H9 (cell line): ENCODE results near the gene CNBD2. TPM values are rescaled to one million over a fixed set of nuclear protein-coding genes. Genes with fewer than 3 reads are reported as not detected.

ENCODE experiments used
- DNase-seq: peaks from one replicate; pipeline ENCODE4 v3.0.0-alpha.2; 2017
- H2AFZ ChIP-seq: one replicate; pipeline ENCODE4 v1.6.1; 2013; ENCODE audit warnings: mild to moderate bottlenecking, low read length, control low read depth, moderate library complexity
- H2AK5ac ChIP-seq: 2 replicates; pipeline ENCODE4 v1.6.1; 2013; ENCODE audit warnings: low read length, control low read depth, mixed read lengths; ENCODE audit not compliant: insufficient read length
- H2BK120ac ChIP-seq: one replicate; pipeline ENCODE4 v1.6.1; 2013; ENCODE audit warnings: low read depth, mild to moderate bottlenecking, low read length, control low read depth, inconsistent platforms; ENCODE audit not compliant: poor library complexity, severe bottlenecking
- H2BK12ac ChIP-seq: 2 replicates; pipeline ENCODE4 v1.6.1; 2013; ENCODE audit warnings: low read length, control low read depth, mixed read lengths, low read depth; ENCODE audit not compliant: insufficient read length
- H2BK15ac ChIP-seq: 2 replicates; pipeline ENCODE4 v1.6.1; 2013; ENCODE audit warnings: low read depth, low read length, control low read depth
- H2BK20ac ChIP-seq: one replicate; pipeline ENCODE4 v1.6.1; 2013; ENCODE audit warnings: low read depth, mild to moderate bottlenecking, low read length, control low read depth, inconsistent platforms; ENCODE audit not compliant: poor library complexity, severe bottlenecking
- H2BK5ac ChIP-seq: 2 replicates; pipeline ENCODE4 v1.6.1; 2013; ENCODE audit warnings: low read length, control low read depth, mixed read lengths; ENCODE audit not compliant: insufficient read length
- H3K14ac ChIP-seq: 2 replicates; pipeline ENCODE4 v1.6.1; 2013; ENCODE audit warnings: low read length, control low read depth; ENCODE audit not compliant: insufficient read depth
- H3K18ac ChIP-seq: 2 replicates; pipeline ENCODE4 v1.6.1; 2013; ENCODE audit warnings: low read depth, mild to moderate bottlenecking, mixed read lengths, low read length, control low read depth; ENCODE audit not compliant: insufficient read length
- H3K23ac ChIP-seq: 2 replicates; pipeline ENCODE4 v1.6.1; 2013; ENCODE audit warnings: low read length, control low read depth, mixed read lengths, low read depth; ENCODE audit not compliant: insufficient read length
- H3K23me2 ChIP-seq: 2 replicates; pipeline ENCODE4 v1.6.1; 2013; ENCODE audit warnings: low read depth, mild to moderate bottlenecking, mixed read lengths, low read length, control low read depth; ENCODE audit not compliant: insufficient read length, poor library complexity, severe bottlenecking
- H3K27ac ChIP-seq: 2 replicates; pipeline ENCODE4 v1.5.1; 2013; ENCODE audit warnings: low read length, control low read depth, mixed read lengths, low read depth; ENCODE audit not compliant: insufficient read length
- H3K27me3 ChIP-seq: 2 replicates; pipeline ENCODE4 v1.6.1; 2013; ENCODE audit warnings: low read length, control low read depth, inconsistent platforms; ENCODE audit not compliant: insufficient read depth
- H3K4ac ChIP-seq: 2 replicates; pipeline ENCODE4 v1.6.1; 2013; ENCODE audit warnings: low read depth, mild to moderate bottlenecking, control low read depth, inconsistent platforms, low read length, moderate library complexity
- H3K4me1 ChIP-seq: 2 replicates; pipeline ENCODE4 v1.6.1; 2013; ENCODE audit warnings: low read length, control low read depth, inconsistent platforms; ENCODE audit not compliant: insufficient read depth
- H3K4me2 ChIP-seq: 2 replicates; pipeline ENCODE4 v1.6.1; 2013; ENCODE audit warnings: low read length, control low read depth, mixed read lengths; ENCODE audit not compliant: insufficient read length, insufficient read depth
- H3K56ac ChIP-seq: 2 replicates; pipeline ENCODE4 v1.6.1; 2013; ENCODE audit warnings: low read depth, mild to moderate bottlenecking, mixed read lengths, low read length, control low read depth; ENCODE audit not compliant: insufficient read length
- H3K79me1 ChIP-seq: 2 replicates; pipeline ENCODE4 v1.6.1; 2013; ENCODE audit warnings: low read depth, mild to moderate bottlenecking, moderate library complexity, low read length, control low read depth, inconsistent platforms; ENCODE audit not compliant: insufficient read depth, poor library complexity, severe bottlenecking
- H3K79me2 ChIP-seq: 2 replicates; pipeline ENCODE4 v1.6.1; 2013; ENCODE audit warnings: low read length, control low read depth, inconsistent platforms; ENCODE audit not compliant: insufficient read depth
- H3K9ac ChIP-seq: 2 replicates; pipeline ENCODE4 v1.6.1; 2013; ENCODE audit warnings: low read length, control low read depth, mixed read lengths; ENCODE audit not compliant: insufficient read length; ENCODE audit errors: extremely low read depth
- H3K9me3 ChIP-seq: one replicate; pipeline ENCODE4 v1.6.1; 2013; ENCODE audit warnings: low read depth, low read length, inconsistent platforms; ENCODE audit not compliant: control insufficient read depth
- H3T11ph ChIP-seq: one replicate; pipeline ENCODE4 v1.6.1; 2013; ENCODE audit warnings: mild to moderate bottlenecking, low read length, control low read depth, inconsistent platforms
- H4K20me1 ChIP-seq: one replicate; pipeline ENCODE4 v1.6.1; 2013; ENCODE audit not compliant: control insufficient read depth, insufficient read length, insufficient read depth
- H4K5ac ChIP-seq: 2 replicates; pipeline ENCODE4 v1.6.1; 2013; ENCODE audit warnings: low read depth, mild to moderate bottlenecking, mixed read lengths, low read length, control low read depth; ENCODE audit not compliant: insufficient read length
- H4K8ac ChIP-seq: replicated peaks from 2 replicates; pipeline ENCODE4 v1.6.1; 2013; ENCODE audit warnings: low read length, control low read depth, mixed read lengths, low read depth; ENCODE audit not compliant: insufficient read length
- H4K91ac ChIP-seq: 2 replicates; pipeline ENCODE4 v1.6.1; 2013; ENCODE audit warnings: low read depth, mild to moderate bottlenecking, moderate library complexity, mixed read lengths, low read length, control low read depth; ENCODE audit not compliant: insufficient read length
- H3K27ac Mint-ChIP-seq, 3 experiments: 2 replicates in 2 of 3; 3 replicates in 1 of 3; pipeline ENCODE4 v1.8.0; 2020 to 2021; ENCODE audit warnings: mixed read lengths in 3 of 3, mild to moderate bottlenecking in 1 of 3, moderate library complexity in 1 of 3
- H3K27me3 Mint-ChIP-seq: 2 replicates; pipeline ENCODE4 v1.8.0; 2021; ENCODE audit warnings: low read depth, mild to moderate bottlenecking, moderate library complexity, mixed read lengths
- H3K36me3 Mint-ChIP-seq, 3 experiments: 2 replicates in 2 of 3; 3 replicates in 1 of 3; pipeline ENCODE4 v1.8.0; 2020 to 2021; ENCODE audit warnings: low read depth in 3 of 3, mixed read lengths in 3 of 3; ENCODE audit not compliant: insufficient read depth in 1 of 3
- H3K4me1 Mint-ChIP-seq, 2 experiments: 2 replicates each; pipeline ENCODE4 v1.8.0; 2020; ENCODE audit warnings: mixed read lengths in 2 of 2
- H3K4me3 Mint-ChIP-seq, 2 experiments: 2 replicates in 1 of 2; 3 replicates in 1 of 2; pipeline ENCODE4 v1.8.0; 2020 to 2021; ENCODE audit warnings: mild to moderate bottlenecking in 2 of 2, mixed read lengths in 2 of 2, moderate library complexity in 1 of 2
- H3K9me3 Mint-ChIP-seq, 2 experiments: 2 replicates in 1 of 2; 3 replicates in 1 of 2; pipeline ENCODE4 v1.8.0; 2020; ENCODE audit warnings: mild to moderate bottlenecking in 2 of 2, mixed read lengths in 2 of 2, moderate library complexity in 1 of 2
- CTCF ChIP-seq: fragments of 200-600 bp; sonication (generic); conservative IDR thresholded peaks from 3 replicates; pipeline ENCODE4 v1.8.0; 2021; ENCODE audit warnings: antibody characterized with exemption, mild to moderate bottlenecking
- WGBS: extraction: QIAGEN DNeasy Blood & Tissue Kit; methylation state at CpG from one replicate; pipeline ENCODE4 v1.1.7; 2013; ENCODE audit warnings: missing lambda C conversion rate, low lambda C conversion rate, mixed read lengths; ENCODE audit not compliant: insufficient read length; ENCODE audit errors: extremely low coverage; 5-methylcytosine and 5-hydroxymethylcytosine counted together
- total RNA-seq: library from RNA; stranded (reverse); gene quantifications from 2 replicates; pipeline ENCODE4 v1.2.1, GENCODE V29; 2021

CNBD2 gene
- total RNA-seq, 1 experiment from 2014 or later = 3.1 TPM

- H3K4me3 Mint-ChIP-seq = no peak overlapping the region
- H3K27me3 Mint-ChIP-seq = peaks cover 39% of the 10 kb centered on the region
- no peak overlapping the region for H4K91ac ChIP-seq
- no peak overlapping the region for H3K27ac Mint-ChIP-seq
- peaks cover 14% of the 10 kb centered on the region for H3K23me2 ChIP-seq
- no peaks in the 10 kb centered on the region for H3K4me1 ChIP-seq
- H4K20me1 ChIP-seq = no peaks in the 10 kb centered on the region
- H3K79me2 ChIP-seq = no peaks in the 10 kb centered on the region
- H3K4me1 Mint-ChIP-seq = peaks cover 5 to 9% of the 10 kb centered on the region in 2 experiments; a peak in 3 of 4 replicates
- H3K36me3 Mint-ChIP-seq = no peaks in the 10 kb centered on the region
- no peak overlapping the region for H2BK15ac ChIP-seq
- no peak overlapping the region for H2BK12ac ChIP-seq
- no peaks in the 10 kb centered on the region for H3K79me1 ChIP-seq
- no peaks in the 10 kb centered on the region for H3K9me3 ChIP-seq
- no peak overlapping the region for H4K8ac ChIP-seq
- H3K27me3 ChIP-seq = peaks cover 3% of the 10 kb centered on the region; the same call in 1 of the 2 replicates
- WGBS = no CpG with 5 or more reads among the region's 1 CpG
- H3T11ph ChIP-seq = no peak overlapping the region
- H3K23ac ChIP-seq = no peak overlapping the region
- no peak overlapping the region for H3K9ac ChIP-seq
- H3K4ac ChIP-seq = no peak overlapping the region
- H3K56ac ChIP-seq = no peak overlapping the region
- DNase-seq = no peak
- H3K4me2 ChIP-seq = no peak overlapping the region
- H3K27ac ChIP-seq = no peak overlapping the region
- no peak overlapping the region for H2BK120ac ChIP-seq
- H3K14ac ChIP-seq = no peak overlapping the region
- TF ChIP-seq CTCF = no peak
- H2BK5ac ChIP-seq = no peak overlapping the region
- no peak overlapping the region for H2AK5ac ChIP-seq
- H2BK20ac ChIP-seq = no peak overlapping the region
- H3K18ac ChIP-seq = no peak overlapping the region
- H4K5ac ChIP-seq = no peak overlapping the region
- H2AFZ ChIP-seq = no peak overlapping the region
- no peaks in the 10 kb centered on the region; a peak in 2 of 5 replicates for H3K9me3 Mint-ChIP-seq
Observed at GRCh38 chr20:36060676-36061075, 92.3 kb downstream of the CNBD2 start.
